Osteocyte (in vitro differentiated cells): ENCODE measurements around the gene CTNNBL1. TPM values are rescaled to one million over a fixed set of nuclear protein-coding genes. Genes with fewer than 3 reads are reported as not detected.
"Not testable (repeated sequence)": the region's sequence is repeated elsewhere in the genome, so short reads cannot be mapped to it uniquely, and the experiment has no call there.

Experiments
- DNase-seq: peaks from one replicate; pipeline ENCODE4 v3.0.0; 2021; ENCODE audit warnings: mixed read lengths; ENCODE audit not compliant: unreplicated experiment; ENCODE audit errors: extremely low spot score
- H3K27ac Mint-ChIP-seq: one replicate; pipeline ENCODE4 v1.8.0; 2021; ENCODE audit warnings: mild to moderate bottlenecking, mixed read lengths; ENCODE audit not compliant: unreplicated experiment
- H3K27me3 Mint-ChIP-seq: one replicate; pipeline ENCODE4 v1.8.0; 2021; ENCODE audit warnings: mixed read lengths; ENCODE audit not compliant: unreplicated experiment
- H3K36me3 Mint-ChIP-seq: one replicate; pipeline ENCODE4 v1.8.0; 2021; ENCODE audit warnings: mixed read lengths; ENCODE audit not compliant: unreplicated experiment
- H3K4me1 Mint-ChIP-seq: one replicate; pipeline ENCODE4 v1.8.0; 2021; ENCODE audit warnings: mixed read lengths; ENCODE audit not compliant: unreplicated experiment
- H3K4me3 Mint-ChIP-seq: one replicate; pipeline ENCODE4 v1.8.0; 2021; ENCODE audit warnings: mild to moderate bottlenecking, moderate library complexity, mixed read lengths; ENCODE audit not compliant: unreplicated experiment
- H3K9me3 Mint-ChIP-seq: one replicate; pipeline ENCODE4 v1.8.0; 2021; ENCODE audit warnings: mixed read lengths; ENCODE audit not compliant: unreplicated experiment
- CTCF ChIP-seq: fragments of 200-600 bp; sonication (generic); IDR thresholded peaks from 2 replicates; pipeline ENCODE4 v1.5.0; 2021; ENCODE audit warnings: antibody characterized with exemption, mild to moderate bottlenecking, moderate library complexity
- total RNA-seq: library from RNA; stranded (reverse); gene quantifications from 2 replicates; pipeline ENCODE4 v1.2.1, GENCODE V29; 2021

CTNNBL1 gene
- total RNA-seq, 1 donor from 2014 or later: 43.4 TPM

GRCh38 chr20:37721751-37722150 lies 27.9 kb downstream of the CTNNBL1 start:
- Mint-ChIP-seq H3K9me3 (peaks cover 14% of the 10 kb centered on the region), H3K4me1 (peaks cover 2% of the 10 kb centered on the region), H3K4me3 (no peak overlapping the region)

GRCh38 chr20:37722312-37722711 lies 28.5 kb downstream of the CTNNBL1 start:
- H3K27ac Mint-ChIP-seq, H3K4me3 Mint-ChIP-seq, H3K27me3 Mint-ChIP-seq, H3K4me1 Mint-ChIP-seq, H3K36me3 Mint-ChIP-seq, DNase-seq: not testable (repeated sequence)
- peaks cover 14% of the 10 kb centered on the region for H3K9me3 Mint-ChIP-seq

More at GRCh38 chr20:37721751-37722150, 27.9 kb downstream of the CTNNBL1 start:
- Mint-ChIP-seq H3K27ac (no peak overlapping the region), H3K27me3 (no peaks in the 10 kb centered on the region), H3K36me3 (peaks cover 6% of the 10 kb centered on the region)
- TF ChIP-seq CTCF: no peak
- DNase-seq: no peak

GRCh38 chr20:37723668-37724067 lies 29.8 kb downstream of the CTNNBL1 start:
- Mint-ChIP-seq H3K4me3 (no peak overlapping the region), H3K36me3 (peaks cover 6% of the 10 kb centered on the region), H3K9me3 (peaks cover 14% of the 10 kb centered on the region), H3K27ac (no peak overlapping the region), H3K4me1 (peaks cover 7% of the 10 kb centered on the region), H3K27me3 (no peaks in the 10 kb centered on the region)
- DNase-seq: no peak
- no peak for TF ChIP-seq CTCF

GRCh38 chr20:37725165-37725564 lies 31.3 kb downstream of the CTNNBL1 start:
- Mint-ChIP-seq H3K27me3 (no peaks in the 10 kb centered on the region), H3K36me3 (peaks cover 6% of the 10 kb centered on the region), H3K4me1 (peaks cover 12% of the 10 kb centered on the region), H3K9me3 (peaks cover 14% of the 10 kb centered on the region), H3K4me3 (no peak overlapping the region), H3K27ac (no peak overlapping the region)
- TF ChIP-seq CTCF: no peak
- no peak for DNase-seq

GRCh38 chr20:37725855-37726254 lies 32.0 kb downstream of the CTNNBL1 start:
- Mint-ChIP-seq H3K4me3 (no peak overlapping the region), H3K27ac (no peak overlapping the region), H3K36me3 (peaks cover 6% of the 10 kb centered on the region), H3K9me3 (peaks cover 12% of the 10 kb centered on the region), H3K27me3 (no peaks in the 10 kb centered on the region), H3K4me1 (peaks cover 12% of the 10 kb centered on the region)
- no peak for TF ChIP-seq CTCF
- no peak for DNase-seq

GRCh38 chr20:37726321-37726720 lies 32.5 kb downstream of the CTNNBL1 start:
- Mint-ChIP-seq H3K4me1 (peaks cover 12% of the 10 kb centered on the region), H3K27me3 (no peaks in the 10 kb centered on the region), H3K36me3 (peaks cover 6% of the 10 kb centered on the region), H3K27ac (no peak overlapping the region), H3K4me3 (no peak overlapping the region), H3K9me3 (peaks cover 7% of the 10 kb centered on the region)
- TF ChIP-seq CTCF: no peak
- no peak for DNase-seq
